GM18499 (cell line): ENCODE results near the gene TSPAN7.

Source experiments
- ATAC-seq: cut with Tn5 transposase; IDR thresholded peaks from one replicate; pipeline ENCODE4 v1.9.1; 2021; ENCODE audit warnings: moderate number of reproducible peaks; ENCODE audit not compliant: insufficient read depth, unreplicated experiment

The TSPAN7 gene

GRCh38 chrX:38675856-38676255 is 114.5 kb downstream of the TSPAN7 start:
- no peak for ATAC-seq

GRCh38 chrX:38678183-38678582 is 116.8 kb downstream of the TSPAN7 start:
- no peak for ATAC-seq

- no peak for ATAC-seq
These were observed 117.5 kb downstream of the TSPAN7 start for GRCh38 chrX:38678821-38679220.

- no peak for ATAC-seq
These were observed 118.4 kb downstream of the TSPAN7 start for GRCh38 chrX:38679695-38680094.

- no peak for ATAC-seq
These were observed 120.8 kb downstream of the TSPAN7 start for GRCh38 chrX:38682095-38682494.

GRCh38 chrX:38692961-38693360 is 131.6 kb downstream of the TSPAN7 start:
- ATAC-seq, result no peak

GRCh38 chrX:38694394-38694793 is 133.1 kb downstream of the TSPAN7 start:
- ATAC-seq, result no peak

- no peak for ATAC-seq
These were observed 136.1 kb downstream of the TSPAN7 start for GRCh38 chrX:38697461-38697860.

- no peak for ATAC-seq
These were observed 137.8 kb downstream of the TSPAN7 start for GRCh38 chrX:38699121-38699520.

- ATAC-seq, result no peak
These were observed 138.4 kb downstream of the TSPAN7 start for GRCh38 chrX:38699696-38700095.

- no peak for ATAC-seq
These were observed 139.7 kb downstream of the TSPAN7 start for GRCh38 chrX:38701073-38701472.

GRCh38 chrX:38704146-38704882 is 143.0 kb downstream of the TSPAN7 start:
- no peak for ATAC-seq

GRCh38 chrX:38717871-38718270 is 156.5 kb downstream of the TSPAN7 start:
- ATAC-seq, result no peak

- no peak for ATAC-seq
These were observed 157.0 kb downstream of the TSPAN7 start for GRCh38 chrX:38718311-38718710.

GRCh38 chrX:38726612-38727011 is 165.3 kb downstream of the TSPAN7 start:
- no peak for ATAC-seq

- no peak for ATAC-seq
These were observed 166.3 kb downstream of the TSPAN7 start for GRCh38 chrX:38727668-38728067.

GRCh38 chrX:38732866-38733265 is 171.5 kb downstream of the TSPAN7 start:
- no peak for ATAC-seq
